HG03571 (cell line): ENCODE data around the gene GSTM4.
"Not testable (repeated sequence)": the region's sequence is repeated elsewhere in the genome, so short reads cannot be mapped to it uniquely, and the experiment has no call there.

Experiments
- ATAC-seq: cut with Tn5 transposase; IDR thresholded peaks from one replicate; pipeline ENCODE4 v1.9.1; 2021; ENCODE audit not compliant: unreplicated experiment

The GSTM4 gene

DNA sequence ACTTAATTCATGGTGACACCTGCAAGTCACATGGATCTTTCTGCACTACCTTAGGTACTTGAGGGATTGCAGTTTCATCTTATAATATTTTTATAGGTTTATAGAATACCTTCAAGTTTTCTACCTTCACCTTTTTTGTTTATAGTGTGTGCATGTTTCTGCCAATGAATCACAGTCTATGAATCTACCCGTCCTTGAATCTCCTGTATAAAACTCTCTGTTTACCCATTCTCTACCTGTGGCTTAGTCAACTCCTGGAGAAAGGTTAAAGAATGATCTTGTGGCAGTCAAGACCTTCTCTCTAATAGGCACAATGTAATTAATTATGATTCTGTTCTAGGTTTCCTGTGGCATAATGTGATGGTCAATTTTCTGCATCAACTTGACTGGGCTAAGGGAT is 8.8 kb downstream of the GSTM4 start:
- ATAC-seq: no peak

DNA sequence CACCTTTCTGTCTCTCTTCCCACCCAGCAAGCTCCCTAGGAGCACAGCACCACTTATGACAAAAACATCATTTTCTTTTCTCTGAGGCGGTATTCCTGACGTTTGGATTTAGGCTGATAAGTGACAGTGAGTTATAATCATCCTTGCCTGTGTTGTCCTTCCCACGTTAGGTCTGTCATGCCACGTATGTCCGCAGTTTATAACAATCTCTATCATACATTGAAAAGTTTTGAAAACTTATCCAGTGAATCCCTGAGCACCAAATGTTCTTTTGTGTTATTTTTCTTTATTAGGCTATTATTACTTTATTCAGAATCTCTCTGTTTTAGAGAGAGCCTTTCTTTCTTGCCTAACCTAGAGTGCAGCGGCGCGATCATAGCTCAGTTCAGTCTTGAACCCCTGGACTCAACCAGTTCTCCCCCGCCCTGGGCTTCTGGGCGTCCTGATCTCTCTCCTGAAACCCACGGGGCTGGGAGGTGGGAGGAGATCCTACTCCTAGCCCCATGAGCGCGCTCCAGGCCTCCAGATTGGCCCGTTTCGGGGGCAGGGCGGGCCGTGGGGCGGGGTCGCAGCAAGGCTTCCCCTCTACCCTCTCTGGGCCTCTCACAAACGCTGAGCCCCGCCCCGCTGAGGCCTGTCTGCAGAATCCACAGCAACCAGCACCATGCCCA is 11.7 kb downstream of the GSTM4 start, which contains the start of gene GSTM2:
Gene GSTM2 (plus strand): TSS at position 606 of the 671 bp plus-strand sequence. CDS start 59 bp downstream, at position 665.
- peak; percentile 75 for ATAC-seq

DNA sequence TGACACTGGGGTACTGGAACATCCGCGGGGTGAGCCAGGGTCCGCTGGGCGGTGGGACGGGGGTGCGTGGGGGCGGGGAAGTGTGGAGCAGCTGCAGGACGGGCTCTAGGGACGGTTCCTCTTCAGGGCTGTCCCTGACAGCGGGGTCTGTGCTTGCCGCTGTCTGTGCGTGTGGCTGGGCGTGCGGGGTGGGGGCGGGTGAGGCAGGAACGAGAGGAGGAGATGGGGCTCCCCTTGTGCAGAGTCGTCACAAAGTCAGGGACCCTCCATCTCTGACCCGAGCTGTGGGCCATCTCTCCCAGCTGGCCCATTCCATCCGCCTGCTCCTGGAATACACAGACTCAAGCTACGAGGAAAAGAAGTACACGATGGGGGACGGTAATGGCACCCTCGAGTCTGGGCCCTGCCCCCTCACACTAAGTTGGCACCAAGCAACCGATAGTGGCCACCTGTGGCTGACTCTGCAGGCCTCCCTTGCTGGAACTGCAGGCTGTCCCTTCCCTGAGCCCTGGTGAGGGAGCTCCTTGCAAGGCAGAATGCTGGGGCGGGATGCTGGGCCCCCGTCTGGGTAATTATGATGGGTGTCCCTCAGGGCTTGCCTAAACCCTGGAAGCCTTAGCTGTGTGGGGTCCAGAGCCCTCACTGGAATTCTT is 12.3 kb downstream of the GSTM4 start:
- ATAC-seq: no peak

DNA sequence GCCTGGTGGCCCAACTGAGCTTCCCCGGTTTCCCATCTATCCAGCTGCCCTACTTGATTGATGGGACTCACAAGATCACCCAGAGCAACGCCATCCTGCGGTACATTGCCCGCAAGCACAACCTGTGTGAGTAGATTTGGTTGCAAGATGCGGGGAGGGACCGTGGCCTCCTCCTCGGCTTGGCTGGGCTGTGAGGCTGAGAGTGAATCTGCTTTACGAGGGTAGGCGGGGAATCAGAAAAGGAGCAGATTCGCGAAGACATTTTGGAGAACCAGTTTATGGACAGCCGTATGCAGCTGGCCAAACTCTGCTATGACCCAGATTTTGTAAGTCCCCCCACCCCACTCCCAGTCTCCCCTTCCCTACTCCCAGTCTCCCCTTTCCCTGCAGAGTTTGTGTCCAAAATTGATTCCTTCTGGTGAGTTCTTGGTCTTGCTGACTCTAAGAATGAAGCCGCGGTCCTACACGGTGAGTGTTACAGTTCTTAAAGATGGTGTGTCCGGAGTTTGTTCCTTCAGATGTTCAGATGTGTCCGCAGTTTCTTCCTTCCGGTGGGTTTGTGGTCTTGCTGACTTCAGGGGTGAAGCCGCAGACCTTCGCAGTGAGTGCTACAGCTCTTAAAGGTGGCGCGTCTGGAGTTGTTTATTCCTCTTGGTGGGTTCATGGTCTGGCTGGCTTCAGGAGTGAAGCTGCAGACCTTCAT is 13.5 kb downstream of the GSTM4 start:
- no peak for ATAC-seq

DNA sequence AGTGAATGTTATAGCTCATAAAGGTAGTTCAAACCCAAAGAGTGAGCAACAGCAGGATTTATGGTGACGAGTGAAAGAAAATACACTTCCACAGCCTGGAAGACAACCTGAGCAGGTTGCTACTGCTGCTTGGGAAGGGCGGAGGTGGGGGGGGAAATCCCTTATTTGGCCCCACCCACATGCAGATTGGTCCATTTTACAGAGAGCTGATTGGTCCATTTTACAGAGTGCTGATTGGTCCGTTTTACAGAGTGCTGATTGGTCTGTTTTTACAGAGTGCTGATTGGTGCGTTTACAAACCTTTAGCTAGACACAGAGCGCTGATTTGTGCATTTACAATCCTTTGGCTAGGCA is 14.0 kb downstream of the GSTM4 start:
- not testable (repeated sequence) for ATAC-seq

DNA sequence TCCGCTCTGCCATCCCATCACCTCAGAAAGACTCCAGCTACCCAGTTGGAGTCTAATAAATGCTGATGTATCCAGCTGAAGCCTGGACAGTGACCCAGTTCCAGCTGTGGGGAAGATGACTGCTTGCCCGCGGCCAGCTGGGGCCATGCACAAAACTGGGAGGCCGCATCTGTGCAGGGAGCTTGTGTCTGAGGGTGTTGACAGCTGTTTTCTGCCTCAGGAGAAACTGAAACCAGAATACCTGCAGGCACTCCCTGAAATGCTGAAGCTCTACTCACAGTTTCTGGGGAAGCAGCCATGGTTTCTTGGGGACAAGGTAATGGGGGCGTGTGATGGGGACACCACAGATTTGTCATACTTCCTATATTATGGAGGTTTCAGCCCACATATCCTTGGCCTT is 15.2 kb downstream of the GSTM4 start:
- no peak for ATAC-seq

DNA sequence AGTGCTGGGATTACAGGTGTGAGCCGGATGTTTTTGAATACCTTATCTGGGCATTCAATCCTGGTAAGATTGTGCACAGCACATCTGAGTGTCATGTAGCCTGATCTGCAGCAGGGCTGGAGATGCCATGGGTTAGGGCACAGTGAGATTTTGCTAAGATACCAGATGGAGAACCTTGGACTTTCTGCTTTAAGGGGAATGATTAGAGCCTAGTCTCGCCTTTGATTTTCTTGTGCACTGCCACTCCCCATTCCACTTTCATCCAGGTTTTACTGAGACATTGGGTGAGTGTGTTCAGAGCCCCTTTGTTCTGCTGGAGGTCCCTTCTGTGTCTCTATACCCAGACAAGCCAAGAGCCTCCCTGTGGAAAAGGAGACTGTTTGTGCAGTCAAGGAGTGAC is 18.0 kb downstream of the GSTM4 start:
- not testable (repeated sequence) for ATAC-seq

DNA sequence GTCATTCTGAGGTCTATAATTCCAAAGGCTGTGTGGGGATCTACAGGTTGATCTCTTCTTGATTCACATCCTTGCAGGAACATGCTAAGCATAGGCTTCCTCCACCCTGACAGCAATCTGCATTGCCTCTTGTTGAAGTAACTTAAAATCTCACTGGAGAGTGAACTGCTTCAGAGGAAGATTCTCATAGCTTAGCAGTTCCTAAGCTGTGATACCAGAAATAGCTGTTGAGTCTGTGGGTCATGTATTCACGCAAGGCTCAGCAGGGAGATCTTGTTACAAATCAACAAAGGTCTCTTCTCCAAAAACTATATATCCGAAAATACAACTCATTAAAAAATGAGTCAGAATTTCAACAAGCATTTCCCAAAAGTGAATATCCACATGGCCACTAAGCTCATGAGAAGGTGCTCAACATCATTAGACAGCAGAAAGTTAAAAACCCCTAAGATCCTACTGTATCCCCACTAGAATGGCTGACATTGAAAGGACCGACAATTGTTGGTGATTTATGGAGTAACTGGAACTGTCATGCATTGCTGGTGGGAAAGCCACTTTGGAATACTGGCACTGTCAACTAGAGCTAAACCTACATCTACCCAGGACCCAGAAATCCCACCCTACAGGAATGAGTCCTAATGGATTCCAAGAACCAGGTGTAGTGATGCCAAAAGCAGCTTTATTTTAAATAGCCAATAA is 20.9 kb downstream of the GSTM4 start:
- not testable (repeated sequence) for ATAC-seq

DNA sequence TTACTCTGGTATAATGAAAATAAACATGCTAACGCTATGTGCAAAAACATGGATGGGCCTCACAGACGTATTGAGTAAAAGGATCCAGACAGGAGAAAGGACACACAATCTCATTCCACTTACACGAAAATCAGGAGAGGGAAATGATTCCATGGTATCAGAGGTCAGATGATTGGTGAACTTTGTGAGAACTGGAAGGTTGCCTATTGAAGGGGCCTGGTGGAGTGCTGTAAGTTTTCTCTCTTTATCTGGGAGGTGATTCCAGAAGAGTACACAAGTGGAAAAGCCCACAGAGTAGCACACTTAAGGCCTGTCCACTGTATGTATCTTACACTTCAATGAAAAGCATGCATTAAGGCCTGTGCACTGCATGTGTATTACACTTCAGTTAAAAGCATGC is 21.6 kb downstream of the GSTM4 start:
- no peak for ATAC-seq

DNA sequence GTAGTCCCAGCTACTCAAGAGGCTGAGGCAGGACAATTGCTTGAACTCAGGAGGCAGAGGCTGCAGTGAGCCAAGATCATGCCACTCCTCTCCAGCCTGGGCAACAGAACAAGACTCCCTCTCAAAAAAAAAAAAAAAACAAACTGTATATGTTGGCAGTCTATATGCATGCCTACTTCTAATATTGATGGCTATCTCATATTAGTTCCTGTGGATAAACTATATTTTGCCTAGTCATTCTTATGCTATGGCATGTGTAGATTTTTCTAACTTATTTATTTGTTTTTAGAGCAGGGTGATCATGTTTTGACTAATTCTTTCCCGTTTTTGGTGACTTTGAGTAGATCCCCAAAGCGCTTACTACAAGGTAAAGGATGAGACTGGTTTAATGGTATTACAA is 22.7 kb downstream of the GSTM4 start:
- ATAC-seq: not testable (repeated sequence)

DNA sequence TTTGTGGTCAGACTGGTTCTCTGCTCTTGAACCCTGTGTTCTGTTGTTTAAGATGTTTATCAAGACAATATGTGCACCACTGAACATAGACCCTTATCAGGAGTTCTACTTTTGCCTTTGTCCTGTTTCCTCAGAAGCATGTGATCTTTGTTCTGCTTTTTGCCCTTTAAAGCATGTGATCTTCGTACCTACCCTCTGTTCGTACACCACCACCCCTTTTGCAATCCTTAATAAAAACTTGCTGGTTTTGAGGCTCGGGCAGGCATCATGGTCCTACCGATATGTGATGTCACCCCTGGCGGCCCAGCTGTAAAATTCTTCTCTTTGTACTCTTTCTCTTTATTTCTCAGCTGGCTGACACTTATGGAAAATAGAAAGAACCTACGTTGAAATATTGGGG is 28.9 kb downstream of the GSTM4 start:
- not testable (repeated sequence) for ATAC-seq

DNA sequence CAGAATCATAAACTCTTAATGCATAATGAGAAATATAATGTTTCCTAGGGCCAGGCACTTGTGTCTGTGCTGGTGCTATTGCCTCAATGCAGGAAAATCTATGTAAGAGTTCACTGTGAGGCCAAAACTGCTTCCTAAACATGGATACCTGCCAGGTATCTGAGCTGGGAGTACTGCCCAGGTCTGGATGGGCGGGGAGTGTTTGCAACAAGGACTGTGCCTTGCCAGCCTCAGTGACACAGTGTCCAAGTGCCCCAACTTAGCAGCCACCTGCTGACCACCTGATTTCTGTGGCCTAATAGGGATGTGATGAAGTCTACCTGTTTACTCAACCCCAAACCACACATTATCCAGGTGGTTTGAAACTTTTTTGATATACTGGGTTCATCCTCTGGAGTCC is 29.5 kb downstream of the GSTM4 start:
- not testable (repeated sequence) for ATAC-seq

DNA sequence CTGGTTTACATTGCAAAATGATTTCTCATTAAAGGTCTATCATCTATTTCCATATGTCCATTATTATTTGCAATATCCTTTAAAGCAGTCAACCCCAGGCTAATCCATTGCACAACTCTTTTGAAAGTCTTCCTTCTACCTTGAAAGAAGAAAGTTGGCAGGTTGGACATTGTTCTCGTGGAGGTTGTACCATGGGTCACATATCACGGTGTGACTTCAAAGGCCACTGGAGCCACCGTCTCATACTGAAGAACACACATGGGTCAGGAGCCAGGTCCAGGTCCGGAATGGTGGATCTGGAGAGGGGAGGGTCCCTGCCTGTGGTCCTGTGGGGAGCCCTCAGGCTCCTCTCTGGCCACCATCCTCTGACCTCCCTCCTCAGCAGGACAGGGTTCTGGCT is 30.0 kb downstream of the GSTM4 start:
- not testable (repeated sequence) for ATAC-seq

DNA sequence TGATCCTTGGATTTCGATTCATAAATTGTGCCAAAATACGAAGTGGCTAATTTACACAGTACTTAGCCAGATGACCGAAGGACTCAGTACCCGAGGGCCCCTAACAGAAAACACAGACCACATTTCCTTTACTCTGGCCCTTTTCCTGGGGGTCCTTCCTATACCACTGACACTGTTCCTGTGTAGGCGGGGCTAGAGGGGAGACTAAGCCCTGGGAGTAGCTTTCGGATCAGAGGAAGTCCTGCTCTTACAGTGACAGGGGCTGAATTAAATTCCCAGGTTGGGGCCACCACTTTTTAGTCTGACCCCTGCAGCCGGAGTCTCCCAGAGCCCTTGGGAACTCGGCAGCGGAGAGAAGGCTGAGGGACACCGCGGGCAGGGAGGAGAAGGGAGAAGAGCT is 31.2 kb downstream of the GSTM4 start:
- not testable (repeated sequence) for ATAC-seq

DNA sequence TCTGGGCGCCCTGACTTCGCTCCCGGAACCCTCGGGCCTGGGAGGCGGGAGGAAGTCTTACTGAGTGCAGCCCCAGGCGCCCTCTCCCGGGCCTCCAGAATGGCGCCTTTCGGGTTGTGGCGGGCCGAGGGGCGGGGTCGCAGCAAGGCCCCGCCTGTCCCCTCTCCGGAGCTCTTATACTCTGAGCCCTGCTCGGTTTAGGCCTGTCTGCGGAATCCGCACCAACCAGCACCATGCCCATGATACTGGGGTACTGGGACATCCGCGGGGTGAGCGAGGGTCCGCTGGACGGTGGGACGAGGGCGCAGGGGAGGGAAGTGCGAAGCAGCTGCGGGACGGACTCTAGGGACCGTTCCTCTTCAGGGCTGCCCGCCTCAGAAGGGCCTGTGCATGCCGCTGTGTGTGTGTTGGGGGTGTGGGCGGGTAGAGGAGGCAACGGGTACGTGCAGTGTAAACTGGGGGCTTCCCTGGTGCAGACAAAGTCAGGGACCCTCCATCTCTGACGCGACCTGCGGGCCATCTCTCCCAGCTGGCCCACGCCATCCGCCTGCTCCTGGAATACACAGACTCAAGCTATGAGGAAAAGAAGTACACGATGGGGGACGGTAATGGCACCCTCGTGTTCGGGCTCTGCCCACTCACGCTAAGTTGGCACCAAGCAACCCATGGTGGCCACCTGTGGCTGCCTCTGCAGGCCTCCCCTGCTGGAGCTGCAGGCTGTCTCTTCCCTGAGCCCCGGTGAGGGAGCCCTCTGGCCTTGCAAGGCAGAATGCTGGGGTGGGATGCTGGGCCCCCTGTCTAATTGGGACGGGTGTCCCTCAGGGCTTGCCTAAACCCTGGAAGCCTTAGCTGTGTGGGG is 32.0 kb downstream of the GSTM4 start, which contains the start of gene GSTM1:
Gene GSTM1 (plus strand): TSS at position 177 of the 859 bp plus-strand sequence. CDS start 57 bp downstream, at position 234.
- peak; percentile 89 for ATAC-seq

DNA sequence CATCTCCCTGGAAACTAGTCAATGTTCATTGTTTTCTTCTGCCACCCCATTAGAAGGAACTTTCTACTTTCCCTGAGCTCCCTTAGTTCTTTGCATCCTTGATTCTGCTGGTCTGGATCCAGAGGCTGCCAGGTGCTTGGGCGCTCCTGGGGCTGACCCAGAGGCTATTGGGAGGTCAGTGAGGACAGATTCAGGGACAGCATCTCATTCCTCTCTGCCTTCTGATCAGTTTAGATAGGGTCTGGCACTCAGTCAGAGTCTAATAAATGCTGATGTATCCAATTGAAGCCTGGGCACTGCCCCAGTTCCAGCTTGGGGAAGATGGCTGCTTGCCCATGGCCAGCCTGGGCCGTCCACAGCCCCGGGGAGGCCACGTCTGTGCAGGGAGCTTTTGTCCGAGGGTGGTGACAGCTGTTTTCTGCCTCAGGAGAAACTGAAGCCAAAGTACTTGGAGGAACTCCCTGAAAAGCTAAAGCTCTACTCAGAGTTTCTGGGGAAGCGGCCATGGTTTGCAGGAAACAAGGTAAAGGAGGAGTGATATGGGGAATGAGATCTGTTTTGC is 34.0 kb downstream of the GSTM4 start:
- no peak for ATAC-seq

DNA sequence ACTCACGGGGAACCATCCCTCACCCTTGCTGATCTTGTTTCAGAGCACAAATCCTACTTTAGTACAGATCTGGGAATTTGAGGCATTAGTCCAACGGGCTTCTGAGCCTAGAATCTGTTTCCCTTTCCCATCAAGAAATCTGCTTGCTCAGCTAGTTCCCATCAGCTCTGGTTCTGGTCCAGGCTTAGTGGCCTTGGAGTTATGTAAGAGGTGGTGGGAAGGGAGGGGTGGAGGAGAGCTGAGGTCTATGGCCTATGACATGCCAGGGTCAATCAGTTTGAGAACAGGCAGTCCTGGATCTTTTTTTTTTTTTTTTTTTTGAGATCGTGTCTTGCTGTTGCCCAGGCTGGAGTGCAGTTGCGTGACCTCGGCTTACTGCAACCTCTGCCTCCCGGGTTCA is 35.9 kb downstream of the GSTM4 start:
- ATAC-seq: no peak

DNA sequence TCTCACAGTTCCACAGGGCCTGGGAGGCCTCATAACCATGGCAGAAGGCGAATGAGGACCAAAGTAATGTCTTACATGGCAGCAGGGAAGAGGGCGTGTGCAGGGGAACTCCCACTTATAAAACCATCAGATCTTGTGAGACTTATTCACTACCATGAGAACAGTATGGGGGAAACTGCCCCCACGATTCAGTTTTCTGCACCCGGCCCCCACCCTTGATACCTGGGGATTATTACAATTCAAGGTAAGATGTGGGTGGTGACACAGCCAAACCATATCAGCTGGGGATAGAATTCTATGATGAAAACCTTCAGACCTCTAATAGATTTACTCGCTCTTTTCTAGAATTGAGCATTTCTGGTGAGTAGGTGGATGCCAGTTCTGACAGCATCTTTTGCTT is 38.5 kb downstream of the GSTM4 start:
- ATAC-seq: not testable (repeated sequence)

DNA sequence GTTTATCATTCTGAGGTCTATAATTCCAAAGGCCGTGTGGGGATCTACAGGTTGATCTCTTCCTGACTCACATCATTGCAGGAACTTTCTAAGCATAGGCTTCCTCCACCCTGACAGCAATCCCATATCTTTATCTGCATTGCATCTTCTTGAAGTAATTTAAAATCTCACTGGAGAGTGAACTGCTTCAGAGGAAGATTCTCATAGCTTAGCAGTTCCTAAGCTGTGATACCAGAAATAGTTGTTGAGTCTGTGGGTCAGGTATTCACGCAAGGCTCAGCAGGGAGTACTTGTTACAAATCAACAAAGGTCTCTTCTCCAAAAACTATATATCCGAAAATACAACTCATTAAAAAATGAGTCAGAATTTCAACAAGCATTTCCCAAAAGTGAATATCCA is 39.2 kb downstream of the GSTM4 start:
- not testable (repeated sequence) for ATAC-seq

DNA sequence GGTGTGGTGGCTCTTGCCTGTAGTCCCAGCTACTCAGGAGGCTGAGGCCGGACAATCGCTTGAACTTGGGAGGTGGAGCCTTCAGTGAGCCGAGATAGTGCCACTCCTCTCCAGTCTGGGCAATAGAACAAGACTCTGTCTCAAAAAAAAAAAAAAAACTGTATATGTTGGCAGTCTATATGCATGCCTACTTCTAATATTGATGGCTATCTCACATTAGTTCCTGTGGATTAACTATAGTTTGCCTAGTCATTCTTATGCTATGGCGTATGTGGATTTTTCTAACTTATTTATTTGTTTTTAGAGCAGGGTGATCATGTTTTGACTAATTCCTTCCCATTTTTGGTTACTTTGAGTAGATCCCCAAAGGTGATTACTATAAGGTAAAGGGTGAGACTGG is 41.2 kb downstream of the GSTM4 start:
- no peak for ATAC-seq
